Neural cell (in vitro differentiated cells): ENCODE measurements around the gene SECISBP2. TPM values are rescaled to one million over a fixed set of nuclear protein-coding genes. Genes with fewer than 3 reads are reported as not detected.

Source experiments
- H2AFZ ChIP-seq: fragments of 200-600, 300-800 bp; sonication (generic), shearing (Covaris generic); 2 replicates; pipeline ENCODE4 v1.6.0; 2014; ENCODE audit warnings: low read depth, mild to moderate bottlenecking, antibody characterized with exemption, low read length, moderate library complexity
- H3F3A ChIP-seq: fragments of 200-600 bp; shearing (Covaris generic); 2 replicates; pipeline ENCODE4 v1.6.1; 2016; ENCODE audit warnings: mild to moderate bottlenecking, moderate library complexity, mixed read lengths, antibody characterized with exemption, low read length; ENCODE audit not compliant: insufficient read depth, poor library complexity, severe bottlenecking
- H3K27ac ChIP-seq: fragments of 200-600, 300-800 bp; sonication (generic), shearing (Covaris generic); 2 replicates; pipeline ENCODE4 v1.5.1; 2014; ENCODE audit warnings: mild to moderate bottlenecking, low read length, moderate library complexity
- H3K27me3 ChIP-seq: fragments of 300-800, 200-600 bp; sonication (generic), shearing (Covaris generic); 2 replicates; pipeline ENCODE4 v1.6.0; 2014; ENCODE audit warnings: mild to moderate bottlenecking, low read depth, low read length, moderate library complexity; ENCODE audit not compliant: insufficient read depth
- H3K36me3 ChIP-seq: fragments of 300-800, 200-600 bp; sonication (generic), shearing (Covaris generic); 2 replicates; pipeline ENCODE4 v1.5.1; 2014; ENCODE audit warnings: mild to moderate bottlenecking, antibody characterized with exemption, low read length, moderate library complexity; ENCODE audit not compliant: insufficient read depth
- H3K4me2 ChIP-seq: fragments of 300-800, 200-600 bp; sonication (generic), shearing (Covaris generic); 2 replicates; pipeline ENCODE4 v1.6.0; 2014; ENCODE audit warnings: mild to moderate bottlenecking, low read length
- H3K4me3 ChIP-seq: fragments of 300-800, 200-600 bp; sonication (generic), shearing (Covaris generic); 2 replicates; pipeline ENCODE4 v1.5.1; 2014; ENCODE audit warnings: mild to moderate bottlenecking, low read length, moderate library complexity
- H3K79me2 ChIP-seq: fragments of 200-600 bp; shearing (Covaris generic); replicated peaks from 2 replicates; pipeline ENCODE4 v1.6.0; 2014; ENCODE audit warnings: mild to moderate bottlenecking, low read length, moderate library complexity; ENCODE audit not compliant: insufficient read depth
- H3K9ac ChIP-seq: fragments of 300-800, 200-600 bp; sonication (generic), shearing (Covaris generic); 2 replicates; pipeline ENCODE4 v1.6.1; 2016; ENCODE audit warnings: mild to moderate bottlenecking, low read length, mixed read lengths
- H3K9me2 ChIP-seq: fragments of 200-600 bp; shearing (Covaris generic); 2 replicates; pipeline ENCODE4 v1.6.1; 2016; ENCODE audit warnings: mild to moderate bottlenecking, low read length, mixed read lengths; ENCODE audit not compliant: insufficient read depth
- H3K9me3 ChIP-seq: fragments of 200-600, 300-800 bp; sonication (generic), shearing (Covaris generic); 2 replicates; pipeline ENCODE4 v1.6.1; 2016; ENCODE audit warnings: mild to moderate bottlenecking, mixed run types, low read length, moderate library complexity, mixed read lengths
- H4K20me1 ChIP-seq: fragments of 200-600 bp; shearing (Covaris generic); 2 replicates; pipeline ENCODE4 v1.6.1; 2016; ENCODE audit warnings: mild to moderate bottlenecking, mixed run types; ENCODE audit not compliant: insufficient read depth
- EP300 ChIP-seq: fragments of 450-650 bp; conservative IDR thresholded peaks from 2 replicates; pipeline ENCODE4 v1.6.1; 2014; ENCODE audit warnings: antibody characterized with exemption, mild to moderate bottlenecking, moderate library complexity; ENCODE audit not compliant: poor library complexity, severe bottlenecking
- EZH2 ChIP-seq: fragments of 200-600, 300-800 bp; shearing (Covaris generic), sonication (generic); IDR thresholded peaks from 2 replicates; pipeline ENCODE4 v1.6.1; 2014; ENCODE audit warnings: antibody characterized with exemption, low read length, borderline replicate concordance, mild to moderate bottlenecking; ENCODE audit not compliant: insufficient read depth, poor library complexity, severe bottlenecking
- MXI1 ChIP-seq: fragments of 450-650 bp; conservative IDR thresholded peaks from 2 replicates; pipeline ENCODE4 v1.6.1; 2014; ENCODE audit warnings: antibody characterized with exemption, mild to moderate bottlenecking; ENCODE audit not compliant: poor library complexity, severe bottlenecking
- POLR2AphosphoS5 ChIP-seq: IDR thresholded peaks from 2 replicates; pipeline ENCODE4 v1.6.1; 2012
- RAD21 ChIP-seq: fragments of 450-650 bp; conservative IDR thresholded peaks from 2 replicates; pipeline ENCODE4 v1.6.1; 2014; ENCODE audit warnings: antibody characterized with exemption, mild to moderate bottlenecking, moderate library complexity
- SMC3 ChIP-seq: fragments of 450-650 bp; conservative IDR thresholded peaks from 2 replicates; pipeline ENCODE4 v1.6.1; 2014; ENCODE audit warnings: antibody characterized with exemption, mild to moderate bottlenecking, moderate library complexity; ENCODE audit not compliant: poor library complexity
- TAF1 ChIP-seq: IDR thresholded peaks from 2 replicates; pipeline ENCODE4 v1.6.1; 2012; ENCODE audit warnings: low read depth
- polyA plus RNA-seq: library from polyadenylated mRNA; depleted of rRNA; stranded (reverse); fragments of >200 nt; gene quantifications from 2 replicates; pipeline ENCODE4 v1.2.3, GENCODE V29; 2014
- small RNA-seq, 3 experiments: library from RNA; depleted of rRNA; stranded (forward); fragments of <200 nt; gene quantifications; one replicate each; pipeline ENCODE3, GENCODE V24; 2012
- TF ChIP-seq, protein P1 (sequence below): fragments of 450-650 bp; IDR thresholded peaks from 2 replicates; pipeline ENCODE4 v1.5.1; 2014; ENCODE audit warnings: antibody characterized with exemption, mild to moderate bottlenecking, moderate library complexity; ENCODE audit not compliant: poor library complexity, severe bottlenecking
- TF ChIP-seq, protein P2 (sequence below): IDR thresholded peaks from 2 replicates; pipeline ENCODE4 v1.6.1; 2012; ENCODE audit warnings: borderline replicate concordance

SECISBP2 gene
- polyA plus RNA-seq, 1 donor from 2014 or later, result 121 TPM

DNA sequence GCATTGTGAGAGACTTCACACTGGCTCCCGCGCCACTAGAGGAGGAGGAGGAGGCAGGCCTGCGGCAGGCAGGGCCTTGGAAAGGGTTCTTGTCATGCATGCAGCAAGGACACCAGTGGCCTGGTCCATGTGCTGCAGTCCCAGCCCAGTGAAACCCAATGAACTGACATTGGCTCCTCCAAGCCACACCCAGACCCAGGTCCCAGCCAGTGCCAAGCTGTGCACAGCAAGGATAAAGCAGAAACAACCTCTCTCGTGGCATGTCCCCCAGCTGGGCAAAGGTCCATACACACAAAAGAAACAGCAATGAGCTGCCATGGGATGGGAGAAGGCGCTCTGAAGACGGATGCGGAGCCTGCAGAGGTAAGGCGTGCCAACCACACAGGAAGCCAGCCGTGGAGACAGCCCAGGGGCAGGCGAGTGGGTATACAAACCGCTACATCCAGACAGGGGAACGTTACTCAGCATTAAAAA is 90.4 kb downstream of the SECISBP2 start:
- no peak overlapping the region for H2AFZ ChIP-seq
- no peak overlapping the region for H3K4me2 ChIP-seq
- H3K27ac ChIP-seq, result peak overlapping the region; percentile 99
- peaks cover 11% of the 10 kb centered on the region for H3F3A ChIP-seq
- no peak overlapping the region for H3K4me3 ChIP-seq
- H3K79me2 ChIP-seq, result peaks cover 15% of the 10 kb centered on the region
- no peaks in the 10 kb centered on the region for H4K20me1 ChIP-seq
- H3K27me3 ChIP-seq, result no peaks in the 10 kb centered on the region
- TF ChIP-seq MXI1 (no peak), POLR2AphosphoS5 (no peak), SMC3 (no peak), EZH2 (no peak), RAD21 (no peak), TAF1 (no peak), EP300 (no peak)
- TF ChIP-seq, protein P1, sequence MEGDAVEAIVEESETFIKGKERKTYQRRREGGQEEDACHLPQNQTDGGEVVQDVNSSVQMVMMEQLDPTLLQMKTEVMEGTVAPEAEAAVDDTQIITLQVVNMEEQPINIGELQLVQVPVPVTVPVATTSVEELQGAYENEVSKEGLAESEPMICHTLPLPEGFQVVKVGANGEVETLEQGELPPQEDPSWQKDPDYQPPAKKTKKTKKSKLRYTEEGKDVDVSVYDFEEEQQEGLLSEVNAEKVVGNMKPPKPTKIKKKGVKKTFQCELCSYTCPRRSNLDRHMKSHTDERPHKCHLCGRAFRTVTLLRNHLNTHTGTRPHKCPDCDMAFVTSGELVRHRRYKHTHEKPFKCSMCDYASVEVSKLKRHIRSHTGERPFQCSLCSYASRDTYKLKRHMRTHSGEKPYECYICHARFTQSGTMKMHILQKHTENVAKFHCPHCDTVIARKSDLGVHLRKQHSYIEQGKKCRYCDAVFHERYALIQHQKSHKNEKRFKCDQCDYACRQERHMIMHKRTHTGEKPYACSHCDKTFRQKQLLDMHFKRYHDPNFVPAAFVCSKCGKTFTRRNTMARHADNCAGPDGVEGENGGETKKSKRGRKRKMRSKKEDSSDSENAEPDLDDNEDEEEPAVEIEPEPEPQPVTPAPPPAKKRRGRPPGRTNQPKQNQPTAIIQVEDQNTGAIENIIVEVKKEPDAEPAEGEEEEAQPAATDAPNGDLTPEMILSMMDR, result no peak
- TF ChIP-seq, protein P2, sequence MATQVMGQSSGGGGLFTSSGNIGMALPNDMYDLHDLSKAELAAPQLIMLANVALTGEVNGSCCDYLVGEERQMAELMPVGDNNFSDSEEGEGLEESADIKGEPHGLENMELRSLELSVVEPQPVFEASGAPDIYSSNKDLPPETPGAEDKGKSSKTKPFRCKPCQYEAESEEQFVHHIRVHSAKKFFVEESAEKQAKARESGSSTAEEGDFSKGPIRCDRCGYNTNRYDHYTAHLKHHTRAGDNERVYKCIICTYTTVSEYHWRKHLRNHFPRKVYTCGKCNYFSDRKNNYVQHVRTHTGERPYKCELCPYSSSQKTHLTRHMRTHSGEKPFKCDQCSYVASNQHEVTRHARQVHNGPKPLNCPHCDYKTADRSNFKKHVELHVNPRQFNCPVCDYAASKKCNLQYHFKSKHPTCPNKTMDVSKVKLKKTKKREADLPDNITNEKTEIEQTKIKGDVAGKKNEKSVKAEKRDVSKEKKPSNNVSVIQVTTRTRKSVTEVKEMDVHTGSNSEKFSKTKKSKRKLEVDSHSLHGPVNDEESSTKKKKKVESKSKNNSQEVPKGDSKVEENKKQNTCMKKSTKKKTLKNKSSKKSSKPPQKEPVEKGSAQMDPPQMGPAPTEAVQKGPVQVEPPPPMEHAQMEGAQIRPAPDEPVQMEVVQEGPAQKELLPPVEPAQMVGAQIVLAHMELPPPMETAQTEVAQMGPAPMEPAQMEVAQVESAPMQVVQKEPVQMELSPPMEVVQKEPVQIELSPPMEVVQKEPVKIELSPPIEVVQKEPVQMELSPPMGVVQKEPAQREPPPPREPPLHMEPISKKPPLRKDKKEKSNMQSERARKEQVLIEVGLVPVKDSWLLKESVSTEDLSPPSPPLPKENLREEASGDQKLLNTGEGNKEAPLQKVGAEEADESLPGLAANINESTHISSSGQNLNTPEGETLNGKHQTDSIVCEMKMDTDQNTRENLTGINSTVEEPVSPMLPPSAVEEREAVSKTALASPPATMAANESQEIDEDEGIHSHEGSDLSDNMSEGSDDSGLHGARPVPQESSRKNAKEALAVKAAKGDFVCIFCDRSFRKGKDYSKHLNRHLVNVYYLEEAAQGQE, result no peak
- H3K9ac ChIP-seq, result peak overlapping the region; percentile 24
- H3K9me3 ChIP-seq, result no peaks in the 10 kb centered on the region
- no peaks in the 10 kb centered on the region for H3K36me3 ChIP-seq
- no peaks in the 10 kb centered on the region for H3K9me2 ChIP-seq

Small RNA genes within 50 kb of the gene (small RNA-seq; reads per million reads assigned to genes)
- gene MIR3153, result 0 reads per million in 3 experiments

Other genes starting within 250 kb of the SECISBP2 start
- 20.1 and 22.9 TPM in 2 replicates for gene SHC3, start 139.7 kb upstream of the SECISBP2 start, polyA plus RNA-seq
- gene CKS2, start 7.3 kb upstream of the SECISBP2 start, polyA plus RNA-seq, result 40.2 and 48.5 TPM in 2 replicates
- gene SEMA4D, start 179.6 kb downstream of the SECISBP2 start, polyA plus RNA-seq, result 34.0 and 40.9 TPM in 2 replicates